Measurements from ENCODE around the gene MACROD2.

DNA sequence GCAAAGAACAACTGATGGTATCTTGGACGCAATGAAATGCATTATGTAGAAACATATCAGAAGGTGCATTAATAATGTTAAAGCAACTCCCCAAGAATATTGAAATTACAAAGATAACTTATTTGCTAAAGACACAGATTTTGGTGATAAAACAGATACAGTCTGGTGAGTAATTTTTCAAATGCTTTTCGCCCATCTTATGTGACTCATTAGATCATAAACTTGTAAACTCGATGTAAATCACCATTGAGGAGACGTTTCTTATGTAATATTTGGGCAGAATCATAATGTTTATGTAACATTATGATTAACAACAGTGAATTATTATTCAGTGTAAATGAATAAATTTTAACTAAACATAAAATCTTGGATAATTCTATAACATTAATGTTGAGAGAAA is 1969.8 kb downstream of the MACROD2 start:
- TF ChIP-seq CTCF (optimal IDR thresholded peaks at IDR 0.05 in 1 of 3, IDR thresholded peaks at IDR 0.05 in 1 of 3, conservative IDR thresholded peaks at IDR 0.05 in 1 of 3; ENCODE audit: extremely low read depth in 1 of 3, insufficient read depth in 2 of 3, low read length in 3 of 3) (no peak), EZH2 (IDR thresholded peaks at IDR 0.05; ENCODE audit: low read length) (no peak)
